Thymus (tissue), 11 donors: ENCODE data around the gene SHISA6. TPM values are rescaled to one million over a fixed set of nuclear protein-coding genes. Genes with fewer than 3 reads are reported as not detected.

Experiments used
- DNase-seq, 9 donors: peaks; one replicate each; pipeline ENCODE4 v3.0.0-alpha.2; 2013; ENCODE audit warnings: low spot score in 9 of 9, low read depth in 6 of 9, missing footprints in 1 of 9
- H3K27ac ChIP-seq, 2 donors: one replicate each; pipeline ENCODE4 v1.5.1; 2013; ENCODE audit warnings: control low read depth in 1 of 2, low read depth in 1 of 2, low read length in 1 of 2, mild to moderate bottlenecking in 1 of 2, moderate library complexity in 1 of 2
- H3K27me3 ChIP-seq, 2 donors: one replicate each; pipeline ENCODE4 v1.5.1; 2013; ENCODE audit warnings: low read length in 1 of 2; ENCODE audit not compliant: control insufficient read depth in 2 of 2, insufficient read depth in 1 of 2
- H3K36me3 ChIP-seq, 2 donors: one replicate each; pipeline ENCODE4 v1.5.1; 2013; ENCODE audit warnings: low read length in 1 of 2, mild to moderate bottlenecking in 1 of 2, moderate library complexity in 1 of 2; ENCODE audit not compliant: control insufficient read depth in 2 of 2, insufficient read depth in 2 of 2
- H3K4me1 ChIP-seq, 2 donors: one replicate each; pipeline ENCODE4 v1.5.1; 2013; ENCODE audit warnings: low read length in 2 of 2; ENCODE audit not compliant: control insufficient read depth in 2 of 2, insufficient read depth in 2 of 2
- H3K4me3 ChIP-seq, 2 donors: one replicate each; pipeline ENCODE4 v1.5.1; 2013; ENCODE audit warnings: low read length in 2 of 2, control low read depth in 1 of 2, mild to moderate bottlenecking in 1 of 2
- H3K9me3 ChIP-seq, 2 donors: one replicate each; pipeline ENCODE4 v1.5.1; 2013; ENCODE audit warnings: low read length in 1 of 2, mild to moderate bottlenecking in 1 of 2; ENCODE audit not compliant: control insufficient read depth in 2 of 2, insufficient read depth in 1 of 2
- WGBS: extraction: QIAGEN DNeasy Blood & Tissue Kit; methylation state at CpG from one replicate; pipeline ENCODE4 v1.1.7; 2013; 5-methylcytosine and 5-hydroxymethylcytosine counted together
- polyA plus RNA-seq: library from polyadenylated mRNA; stranded (reverse); fragments of 200-250 nt; gene quantifications from one replicate; pipeline ENCODE4 v1.2.3, GENCODE V29; 2013
- total RNA-seq: library from RNA; stranded (reverse); fragments of 120-200 nt; gene quantifications from one replicate; pipeline ENCODE4 v1.2.4, GENCODE V29; 2013
- donor health status: healthy.

Gene SHISA6
- total and polyA plus RNA-seq, 2 donors: 0.02 to 0.09 TPM

- no peaks in the 10 kb centered on the region for H3K36me3 ChIP-seq
- no peaks in the 10 kb centered on the region for H3K4me1 ChIP-seq
- H3K27ac ChIP-seq: no peak overlapping the region
- H3K27me3 ChIP-seq: no peaks in the 10 kb centered on the region
- no peaks in the 10 kb centered on the region for H3K9me3 ChIP-seq
- no peak overlapping the region for H3K4me3 ChIP-seq
- 93% methylated on average over 6 of the region's 6 CpGs for WGBS
- no peak for DNase-seq
Measured at GRCh38 chr17:11369575-11369974, 128.6 kb downstream of the SHISA6 start.

- H3K27me3 ChIP-seq: no peaks in the 10 kb centered on the region
- no peak overlapping the region for H3K27ac ChIP-seq
- H3K9me3 ChIP-seq: no peaks in the 10 kb centered on the region
- H3K4me3 ChIP-seq: no peak overlapping the region
- no peak for DNase-seq
- H3K36me3 ChIP-seq: no peaks in the 10 kb centered on the region
- H3K4me1 ChIP-seq: no peaks in the 10 kb centered on the region
- WGBS: 80% methylated on average over 3 of the region's 3 CpGs
Measured at GRCh38 chr17:11372692-11373091, 131.7 kb downstream of the SHISA6 start.

GRCh38 chr17:11378506-11378905, 137.5 kb downstream of the SHISA6 start:
- 92% methylated on average over 6 of the region's 6 CpGs for WGBS
- Histone ChIP-seq H3K4me3 (no peak overlapping the region), H3K27me3 (no peaks in the 10 kb centered on the region), H3K36me3 (no peaks in the 10 kb centered on the region), H3K9me3 (no peaks in the 10 kb centered on the region), H3K4me1 (no peaks in the 10 kb centered on the region), H3K27ac (no peak overlapping the region)
- DNase-seq: no peak

GRCh38 chr17:11380761-11381160, 139.7 kb downstream of the SHISA6 start:
- WGBS: 84% methylated on average over 7 of the region's 7 CpGs
- Histone ChIP-seq H3K9me3 (peaks cover 0 to 1% of the 10 kb centered on the region in 2 donors), H3K4me1 (no peaks in the 10 kb centered on the region), H3K36me3 (no peaks in the 10 kb centered on the region), H3K27ac (no peak overlapping the region), H3K4me3 (no peak overlapping the region), H3K27me3 (no peaks in the 10 kb centered on the region)
- DNase-seq: no peak

- Histone ChIP-seq H3K36me3 (no peaks in the 10 kb centered on the region), H3K27ac (no peak overlapping the region), H3K27me3 (no peaks in the 10 kb centered on the region), H3K9me3 (peaks cover 0 to 1% of the 10 kb centered on the region in 2 donors), H3K4me3 (no peak overlapping the region), H3K4me1 (no peaks in the 10 kb centered on the region)
- 85% methylated on average over 5 of the region's 5 CpGs for WGBS
- DNase-seq: no peak
Measured at GRCh38 chr17:11383157-11383556, 142.1 kb downstream of the SHISA6 start.

- Histone ChIP-seq H3K27me3 (no peaks in the 10 kb centered on the region), H3K36me3 (no peaks in the 10 kb centered on the region), H3K9me3 (peaks cover 0 to 1% of the 10 kb centered on the region in 2 donors), H3K4me3 (no peak overlapping the region), H3K27ac (no peak overlapping the region), H3K4me1 (no peaks in the 10 kb centered on the region)
- no peak for DNase-seq
- WGBS: 95% methylated on average over 3 of the region's 3 CpGs
Measured at GRCh38 chr17:11384131-11384530, 143.1 kb downstream of the SHISA6 start.

- H3K4me3 ChIP-seq: no peak overlapping the region
- WGBS: 61% methylated on average over 2 of the region's 2 CpGs
- no peak overlapping the region for H3K27ac ChIP-seq
- no peak for DNase-seq
- H3K4me1 ChIP-seq: no peaks in the 10 kb centered on the region
- no peaks in the 10 kb centered on the region for H3K27me3 ChIP-seq
- no peaks in the 10 kb centered on the region for H3K36me3 ChIP-seq
- peaks cover 0 to 1% of the 10 kb centered on the region in 2 donors for H3K9me3 ChIP-seq
Measured at GRCh38 chr17:11387610-11388009, 146.6 kb downstream of the SHISA6 start.

GRCh38 chr17:11388054-11388453, 147.0 kb downstream of the SHISA6 start:
- WGBS: 80% methylated on average over 6 of the region's 6 CpGs
- no peak overlapping the region for H3K27ac ChIP-seq
- no peaks in the 10 kb centered on the region for H3K36me3 ChIP-seq
- no peaks in the 10 kb centered on the region for H3K27me3 ChIP-seq
- DNase-seq: no peak
- H3K9me3 ChIP-seq: peaks cover 0 to 1% of the 10 kb centered on the region in 2 donors
- no peak overlapping the region for H3K4me3 ChIP-seq
- H3K4me1 ChIP-seq: no peaks in the 10 kb centered on the region

GRCh38 chr17:11389583-11389982, 148.6 kb downstream of the SHISA6 start:
- Histone ChIP-seq H3K4me1 (no peaks in the 10 kb centered on the region), H3K36me3 (no peaks in the 10 kb centered on the region), H3K27me3 (no peaks in the 10 kb centered on the region), H3K9me3 (peaks cover 0 to 1% of the 10 kb centered on the region in 2 donors), H3K27ac (no peak overlapping the region), H3K4me3 (no peak overlapping the region)
- no peak for DNase-seq
- whole genome bisulfite sequencing: 89% methylated on average over 2 of the region's 2 CpGs

GRCh38 chr17:11391134-11391533, 150.1 kb downstream of the SHISA6 start:
- no peak for DNase-seq
- Histone ChIP-seq H3K4me1 (no peaks in the 10 kb centered on the region), H3K9me3 (no peaks in the 10 kb centered on the region), H3K4me3 (no peak overlapping the region), H3K27me3 (no peaks in the 10 kb centered on the region), H3K36me3 (no peaks in the 10 kb centered on the region), H3K27ac (no peak overlapping the region)
- WGBS: 66% methylated on average over 4 of the region's 4 CpGs
